Effector CD8-positive, alpha-beta T cell (primary cell): ENCODE measurements around the gene GID8.
"Not testable (repeated sequence)": the region's sequence is repeated elsewhere in the genome, so short reads cannot be mapped to it uniquely, and the experiment has no call there.

Source experiments
- DNase-seq: peaks from one replicate; lab custom pipeline; 2025; lab: John Stamatoyannopoulos, UW

The GID8 gene

GRCh38 chr20:62958388-62959100 is 20.6 kb downstream of the GID8 start:
- no peak for DNase-seq

- no peak for DNase-seq
These were observed 21.4 kb downstream of the GID8 start for GRCh38 chr20:62959101-62959971.

- no peak for DNase-seq
These were observed 22.1 kb downstream of the GID8 start for GRCh38 chr20:62959998-62960436.

- DNase-seq: not testable (repeated sequence)
These were observed 22.7 kb downstream of the GID8 start for GRCh38 chr20:62960446-62961309.

- DNase-seq: no peak
These were observed 23.4 kb downstream of the GID8 start for GRCh38 chr20:62961310-62961783.

GRCh38 chr20:62961799-62962198 is 23.9 kb downstream of the GID8 start:
- DNase-seq: no peak

DNA sequence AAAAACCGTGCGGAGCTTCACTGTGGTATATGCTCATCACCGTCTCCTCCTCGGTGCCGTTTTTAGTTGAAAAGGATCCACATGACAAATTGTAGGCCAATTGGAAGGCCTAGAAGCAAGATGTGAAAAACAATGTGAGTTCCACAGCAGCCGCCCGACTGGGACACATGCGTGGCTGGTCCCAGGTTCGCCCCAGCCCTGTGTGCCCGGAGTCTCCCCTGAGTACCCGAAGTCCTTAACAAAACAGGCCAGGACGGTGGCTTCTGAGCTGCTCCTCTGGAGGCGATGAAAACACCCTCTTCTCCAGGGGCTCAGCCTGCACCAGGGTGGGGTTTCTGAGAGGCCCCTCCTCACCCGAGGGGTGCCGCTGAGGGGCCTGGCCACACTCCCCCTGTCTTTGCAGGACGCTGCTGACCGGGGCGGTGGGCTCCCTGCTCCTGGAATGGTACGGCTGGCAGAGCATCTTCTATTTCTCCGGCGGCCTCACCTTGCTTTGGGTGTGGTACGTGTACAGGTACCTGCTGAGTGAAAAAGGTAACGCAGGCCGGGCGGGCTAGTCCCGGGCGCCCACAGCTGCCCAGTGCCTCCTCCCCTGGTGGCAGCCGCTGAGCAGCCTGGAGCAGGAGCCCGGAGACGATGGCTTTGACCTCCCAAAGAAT is 24.4 kb downstream of the GID8 start:
- DNase-seq: no peak

- DNase-seq: no peak
These were observed 25.1 kb downstream of the GID8 start for GRCh38 chr20:62962891-62963613.

DNA sequence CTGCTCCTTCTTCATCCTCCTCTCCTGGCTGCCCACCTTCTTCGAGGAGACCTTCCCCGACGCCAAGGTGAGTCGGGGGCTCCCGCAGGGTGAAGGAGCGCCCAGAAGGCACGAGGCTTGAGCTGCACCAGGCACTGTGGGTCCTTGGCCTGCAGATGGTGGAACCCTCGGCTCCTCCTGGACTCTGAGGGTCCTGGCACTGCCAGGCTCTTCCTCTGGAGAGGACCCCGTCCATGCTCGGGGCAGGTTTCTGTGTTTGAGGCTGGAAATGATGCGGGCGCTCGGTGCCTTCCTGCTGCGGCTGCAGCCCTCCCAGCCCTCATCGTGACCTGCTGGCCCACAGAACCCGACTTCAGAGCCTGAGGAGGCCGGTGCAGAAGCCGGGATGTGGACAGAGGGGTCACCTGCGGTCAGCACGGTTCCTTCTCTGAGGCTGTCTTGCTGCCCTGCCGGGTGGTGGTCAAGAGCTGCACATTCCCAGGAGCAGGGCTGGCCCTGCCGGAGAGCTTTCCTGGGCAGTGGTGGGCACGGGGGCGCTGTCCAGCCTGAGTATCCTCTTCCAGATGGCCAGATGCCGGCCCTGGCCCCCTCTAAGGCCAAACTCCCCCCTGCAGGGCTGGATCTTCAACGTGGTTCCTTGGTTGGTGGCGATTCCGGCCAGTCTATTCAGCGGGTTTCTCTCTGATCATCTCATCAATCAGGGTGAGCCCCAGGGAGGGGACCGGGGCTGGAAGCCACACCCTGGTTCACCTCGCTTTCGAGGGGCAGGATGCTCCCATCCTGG is 25.9 kb downstream of the GID8 start:
- no peak for DNase-seq

DNA sequence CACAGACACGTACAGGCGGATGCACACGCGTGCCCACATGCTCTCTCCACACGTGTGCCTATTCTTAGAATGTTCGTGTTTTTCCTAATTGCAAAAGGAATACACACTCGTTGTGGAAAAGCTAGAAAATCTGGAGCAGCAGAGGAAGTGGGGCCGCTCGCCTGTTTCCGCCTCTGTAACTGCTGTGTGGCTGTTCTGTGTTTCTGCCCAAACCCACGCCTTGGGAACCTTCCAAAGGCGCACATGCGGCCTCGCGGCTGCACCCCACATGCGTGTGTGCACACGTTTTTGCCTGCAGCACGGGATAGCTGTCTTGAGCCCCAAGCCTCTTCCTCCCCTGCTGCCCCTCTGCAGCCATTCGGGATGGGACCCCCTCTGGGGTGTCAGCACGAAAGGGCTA is 26.8 kb downstream of the GID8 start:
- DNase-seq: no peak

- DNase-seq: no peak
These were observed 27.4 kb downstream of the GID8 start for GRCh38 chr20:62965363-62965771.

GRCh38 chr20:62966212-62967148 is 28.5 kb downstream of the GID8 start:
- DNase-seq: no peak

- no peak for DNase-seq
These were observed 29.2 kb downstream of the GID8 start for GRCh38 chr20:62967149-62967501.

- no peak for DNase-seq
These were observed 29.8 kb downstream of the GID8 start for GRCh38 chr20:62967628-62968351.

DNA sequence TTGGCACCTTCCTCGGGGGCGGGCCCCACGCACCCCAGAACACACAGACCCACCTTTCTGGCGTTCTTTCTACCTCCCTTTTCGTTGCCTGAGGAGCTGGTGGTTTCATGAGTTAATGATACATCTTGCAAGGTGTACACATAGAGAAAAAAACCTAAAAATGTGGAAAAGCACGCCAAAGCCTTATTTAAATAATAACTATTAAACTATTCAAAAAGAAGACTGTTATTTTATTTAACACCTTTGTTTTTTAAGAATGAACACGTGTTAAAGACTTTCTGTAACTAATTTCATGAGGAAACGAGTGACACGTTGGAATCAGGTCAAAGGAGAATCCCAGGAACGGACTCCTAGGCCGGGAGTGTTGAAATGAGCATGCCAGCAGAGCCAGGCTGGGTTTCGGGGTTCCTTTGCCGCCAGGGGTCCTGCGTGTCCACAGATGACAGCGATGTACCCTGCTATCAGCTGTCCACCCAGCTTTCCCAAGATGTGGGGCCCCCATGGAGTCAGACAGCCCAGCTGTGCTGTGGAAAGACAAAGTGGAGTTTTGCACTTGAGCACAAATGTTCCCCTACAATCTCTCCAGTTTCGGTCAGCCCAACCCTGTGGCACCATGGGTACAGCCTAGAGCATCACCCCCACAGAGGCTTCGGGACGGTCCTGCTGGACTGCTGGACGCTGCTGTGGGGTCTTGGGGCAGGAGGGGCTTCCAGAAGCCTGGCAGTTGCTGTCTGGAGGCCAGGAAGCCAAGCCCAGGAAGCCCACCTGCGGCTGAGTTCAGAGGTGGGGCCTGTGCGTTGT is 30.6 kb downstream of the GID8 start:
- no peak for DNase-seq

DNA sequence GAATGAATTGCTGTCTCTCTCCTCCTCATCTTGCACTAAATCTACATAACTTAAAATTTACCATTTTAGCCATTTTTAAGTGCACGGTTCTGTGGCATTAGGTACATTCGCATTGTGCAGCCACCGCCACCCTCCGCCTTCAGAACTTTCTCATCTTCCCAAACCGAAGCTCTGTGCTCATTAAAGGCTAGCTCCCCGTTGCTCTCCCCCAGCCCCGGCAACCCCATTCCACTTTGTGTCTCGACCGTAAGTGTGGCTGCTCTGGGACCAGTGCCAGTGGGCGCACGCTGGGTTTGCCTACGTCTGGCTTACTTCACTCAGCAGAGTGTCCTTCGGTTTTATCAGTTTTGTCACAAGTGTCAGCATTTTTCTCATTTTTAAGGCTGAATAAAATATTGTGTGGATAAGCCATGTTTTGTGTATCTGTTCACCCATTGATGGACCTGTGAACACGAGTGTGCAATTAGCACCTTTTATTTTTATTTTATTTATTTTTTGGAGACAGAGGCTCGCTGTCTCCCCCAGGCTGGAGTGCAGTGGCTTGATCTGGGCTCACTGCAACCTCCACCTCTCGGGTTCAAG is 31.3 kb downstream of the GID8 start:
- DNase-seq: no peak

- DNase-seq: no peak
These were observed 32.0 kb downstream of the GID8 start for GRCh38 chr20:62969939-62970306.
